K562 (cell line): ENCODE results near the gene PILRA. TPM values are rescaled to one million over a fixed set of nuclear protein-coding genes. Genes with fewer than 3 reads are reported as not detected.

ENCODE experiments used
- ADNP ChIP-seq: fragments of 200-800 bp; sonication (Bioruptor generic); IDR thresholded peaks from 2 replicates; pipeline ENCODE4 v1.6.1; 2016; ENCODE audit warnings: missing genetic modification characterization, missing compliant biosample characterization
- ARID3B ChIP-seq: fragments of 250-450 bp; sonication (Bioruptor Pico); IDR thresholded peaks from 2 replicates; pipeline ENCODE4 v1.4.0; 2020; ENCODE audit warnings: borderline replicate concordance
- ELK1 ChIP-seq: sonication (generic); formaldehyde crosslinking; IDR thresholded peaks from 2 replicates; pipeline ENCODE4 v1.8.1; 2022; ENCODE audit warnings: missing genetic modification reagents
- MECOM ChIP-seq: fragments of 250-450 bp; sonication (Bioruptor Pico); IDR thresholded peaks from 2 replicates; pipeline ENCODE4 v1.8.0; 2022; ENCODE audit warnings: inconsistent platforms
- MTF1 ChIP-seq: fragments of 250-450 bp; sonication (Bioruptor Pico); IDR thresholded peaks from 2 replicates; pipeline ENCODE4 v1.9.0; 2021; ENCODE audit warnings: moderate library complexity, mild to moderate bottlenecking, inconsistent platforms, borderline replicate concordance
- NFYB ChIP-seq: IDR thresholded peaks from 2 replicates; pipeline ENCODE4 v1.6.1; 2011; ENCODE audit warnings: mild to moderate bottlenecking, moderate library complexity; ENCODE audit not compliant: insufficient read length; ENCODE audit errors: extremely low read depth
- NR0B1 ChIP-seq: fragments of 450-650 bp; IDR thresholded peaks from one replicate; pipeline ENCODE4 v1.6.1; 2018; ENCODE audit warnings: mild to moderate bottlenecking, moderate library complexity; ENCODE audit not compliant: partially characterized antibody
- PHF8 ChIP-seq: fragments of 200-600 bp; sonication (generic); IDR thresholded peaks from 2 replicates; pipeline ENCODE4 v1.6.1; 2012; ENCODE audit warnings: mixed run types, mild to moderate bottlenecking, inconsistent platforms, low read length, moderate library complexity, borderline replicate concordance
- RBM34 ChIP-seq: fragments of 200-400 bp; formaldehyde crosslinking; IDR thresholded peaks from 2 replicates; pipeline ENCODE4 v1.6.1; 2018; ENCODE audit warnings: low read length, borderline replicate concordance; ENCODE audit not compliant: insufficient read depth
- RREB1 ChIP-seq: fragments of 250-450 bp; sonication (Bioruptor Pico); IDR thresholded peaks from 2 replicates; pipeline ENCODE4 v1.4.0; 2020
- SP2 ChIP-seq: IDR thresholded peaks from 2 replicates; pipeline ENCODE4 v1.6.1; 2011; ENCODE audit warnings: mild to moderate bottlenecking, low read depth, low read length, moderate library complexity; ENCODE audit not compliant: poor library complexity, severe bottlenecking; ENCODE audit errors: extremely low read depth
- ZBTB9 ChIP-seq: fragments of 450-650 bp; formaldehyde crosslinking; IDR thresholded peaks from 2 replicates; pipeline ENCODE4 v1.4.0; 2020; ENCODE audit warnings: mild to moderate bottlenecking, moderate library complexity
- ZC3H4 ChIP-seq: sonication (generic); formaldehyde crosslinking; IDR thresholded peaks from 2 replicates; pipeline ENCODE4 v1.9.0; 2021; ENCODE audit warnings: missing genetic modification reagents, borderline replicate concordance
- ZNF224 ChIP-seq: sonication (generic); formaldehyde crosslinking; IDR thresholded peaks from 2 replicates; pipeline ENCODE4 v1.8.0; 2022; ENCODE audit warnings: mild to moderate bottlenecking, missing genetic modification reagents
- ZNF253 ChIP-seq: fragments of 250-450 bp; sonication (Bioruptor Pico); conservative IDR thresholded peaks from 2 replicates; pipeline ENCODE4 v1.6.1; 2021; ENCODE audit warnings: mild to moderate bottlenecking
- ZNF764 ChIP-seq: fragments of 250-450 bp; sonication (Bioruptor Pico); IDR thresholded peaks from 2 replicates; pipeline ENCODE4 v1.4.0; 2020; ENCODE audit warnings: low read depth, mild to moderate bottlenecking, moderate library complexity
- polyA plus RNA-seq, 8 experiments: library from polyadenylated mRNA; depleted of rRNA in 4 of 8; stranded (reverse) in 5 of 8; unstranded in 3 of 8; fragments of >200 nt; fragmentation: Nextera tagmentation in 2 of 8; fragmentation: Illumina TruSeq in 1 of 8; extraction: Ambion mirVana in 2 of 8; extraction: Trizol in 1 of 8; gene quantifications; 2 replicates each; pipeline versions ENCODE4 v1.2.1 to v1.2.3, GENCODE V29; 2011 to 2014; ENCODE audit warnings: inconsistent platforms in 1 of 8, missing spikeins in 1 of 8
- total RNA-seq, 7 experiments: library from RNA; depleted of rRNA in 6 of 7; stranded (reverse); fragments of >200 nt in 6 of 7; fragmentation: Illumina TruSeq in 2 of 7; extraction: Trizol in 2 of 7; gene quantifications; 2 replicates each; pipeline versions ENCODE4 v1.2.1 to v1.2.3, GENCODE V29; 2011 to 2021; ENCODE audit warnings: low replicate concordance in 1 of 7

Gene PILRA
- total and polyA plus RNA-seq, 9 of the 15 experiments (the other 6 are each of a cell fraction or from before 2014, with no cell fraction given), result 0.13 to 1.8 (median 0.62) TPM

GRCh38 chr7:100427762-100428198 lies 54.5 kb downstream of the PILRA start (continued):
- TF ChIP-seq RREB1 (CRISPR knock-in tag) (no peak), ZC3H4 (CRISPR knock-in tag) (no peak), MECOM (CRISPR knock-in tag) (peak; percentile 78; the same call in 1 of the 2 replicates), ZNF764 (CRISPR knock-in tag) (no peak), ELK1 (CRISPR knock-in tag) (0 out of 2 replicates have a peak, but pooled peaks have one; percentile 41), PHF8 (no peak), ZNF253 (CRISPR knock-in tag) (no peak), ARID3B (0 out of 2 replicates have a peak, but pooled peaks have one; percentile 10), RBM34 (no peak), ZNF224 (CRISPR knock-in tag) (no peak), ZBTB9 (CRISPR knock-in tag) (peak; percentile 72), MTF1 (CRISPR knock-in tag) (peak; percentile 69; the same call in 1 of the 2 replicates), NFYB (no peak), SP2 (no peak), NR0B1 (no peak), ADNP (no peak)
